K562 (cell line): ENCODE measurements around the gene ITGA6. TPM values are rescaled to one million over a fixed set of nuclear protein-coding genes. Genes with fewer than 3 reads are reported as not detected.

Experiments used
- ATAC-seq: fragments of 200-7000 bp; cut with Tn5 transposase; 3 replicates; pipeline ENCODE4 v1.9.1; 2020; ENCODE audit warnings: moderate library complexity
- BruUV-seq: library from RNA; stranded (reverse); fragments of 400-500 nt; replicated peaks from 2 replicates; lab custom pipeline; 2021; lab: Mats Ljungman, UMichigan
- CTCF ChIA-PET: fragments of 300-600 bp; formaldehyde crosslinking; extraction: SDS; loops from one replicate; lab custom pipeline; 2021; ENCODE audit warnings: low intra/inter-chr PET ratio; lab: Yijun Ruan, JAX
- POLR2A ChIA-PET: fragments of 300-600, 350-650 bp; sonication (Branson Sonifier 250); formaldehyde crosslinking; extraction: SDS; loops from one replicate; lab custom pipeline; 2021; ENCODE audit warnings: antibody characterized with exemption, inconsistent platforms; lab: Yijun Ruan, JAX
- DNase-seq, 4 experiments: peaks; one replicate each; pipeline versions ENCODE4 v3.0.0 to v3.0.0-alpha.2; 2011 to 2018; ENCODE audit warnings: low spot score in 3 of 4, mixed read lengths in 3 of 4; ENCODE audit errors: extremely low read depth in 1 of 4
- FAIRE-seq: peaks from 2 replicates; lab custom pipeline; 2011; peaks lifted over from hg19 to GRCh38; lab: Jason Lieb, UNC
- H2AFZ ChIP-seq: 2 replicates; pipeline ENCODE4 v1.6.0; 2011; ENCODE audit warnings: low read depth, low read length, control low read depth, inconsistent platforms
- H3K27ac ChIP-seq: fragments of 200-600 bp; 3 replicates; pipeline ENCODE4 v1.8.0; 2011; ENCODE audit warnings: low read depth, mild to moderate bottlenecking, control low read depth, inconsistent platforms, low read length, moderate library complexity, mixed read lengths; ENCODE audit errors: extremely low read depth
- H3K27me3 ChIP-seq, 2 experiments: fragments of 300-600 bp in 1 of 2; 2 replicates in 1 of 2; 3 replicates in 1 of 2; pipeline versions ENCODE4 v1.6.0 to v1.8.0; 2011; ENCODE audit warnings: inconsistent platforms in 2 of 2, low read length in 2 of 2, mild to moderate bottlenecking in 1 of 2, mixed read lengths in 1 of 2, moderate library complexity in 1 of 2; ENCODE audit not compliant: control insufficient read depth in 2 of 2, insufficient read depth in 2 of 2
- H3K36me3 ChIP-seq: fragments of 300-600 bp; 3 replicates; pipeline ENCODE4 v1.8.0; 2011; ENCODE audit warnings: mild to moderate bottlenecking, low read length, inconsistent platforms; ENCODE audit not compliant: control insufficient read depth, insufficient read depth
- H3K4me1 ChIP-seq, 2 experiments: fragments of 200-600 bp in 1 of 2; replicated peaks in 1 of 2; 2 replicates in 1 of 2; 3 replicates in 1 of 2; pipeline versions ENCODE4 v1.5.1 to v1.8.0; 2011; ENCODE audit warnings: inconsistent platforms in 2 of 2, low read length in 2 of 2, mild to moderate bottlenecking in 1 of 2, mixed read lengths in 1 of 2, moderate library complexity in 1 of 2; ENCODE audit not compliant: control insufficient read depth in 2 of 2, insufficient read depth in 2 of 2
- H3K4me2 ChIP-seq: 2 replicates; pipeline ENCODE4 v1.6.1; 2011; ENCODE audit warnings: low read length, control low read depth, inconsistent platforms, mixed read lengths; ENCODE audit not compliant: insufficient read depth
- H3K4me3 ChIP-seq: fragments of 200-600 bp; sonication (generic), shearing (Covaris generic); 2 replicates; pipeline ENCODE4 v1.5.1; 2016; ENCODE audit warnings: control low read depth, inconsistent platforms
- H3K79me2 ChIP-seq: fragments of 200-600 bp; 3 replicates; pipeline ENCODE4 v1.8.0; 2011; ENCODE audit warnings: low read length, inconsistent platforms; ENCODE audit not compliant: control insufficient read depth, insufficient read depth
- H3K9ac ChIP-seq, 2 experiments: 2 replicates each; pipeline versions ENCODE4 v1.6.0 to v1.6.1; 2011; ENCODE audit warnings: low read depth in 2 of 2, low read length in 2 of 2, control low read depth in 1 of 2, inconsistent platforms in 1 of 2, mild to moderate bottlenecking in 1 of 2, mixed read lengths in 1 of 2; ENCODE audit not compliant: insufficient read depth in 1 of 2
- H3K9me1 ChIP-seq: one replicate; pipeline ENCODE4 v1.6.0; 2011; ENCODE audit warnings: inconsistent platforms, mild to moderate bottlenecking, low read length, moderate library complexity; ENCODE audit not compliant: control insufficient read depth, insufficient read depth
- H3K9me3 ChIP-seq: replicated peaks from 2 replicates; pipeline ENCODE4 v1.5.1; 2011; ENCODE audit warnings: low read depth, low read length, inconsistent platforms; ENCODE audit not compliant: control insufficient read depth, insufficient read depth
- H4K20me1 ChIP-seq: replicated peaks from 2 replicates; pipeline ENCODE4 v1.6.1; 2011; ENCODE audit warnings: low read length, inconsistent platforms, mixed read lengths; ENCODE audit not compliant: control insufficient read depth, insufficient read depth
- DNMT1 ChIP-seq: fragments of 450-650 bp; IDR thresholded peaks from 2 replicates; pipeline ENCODE4 v1.6.1; 2016; ENCODE audit warnings: antibody characterized with exemption, mild to moderate bottlenecking
- ESRRA ChIP-seq: fragments of 450-650 bp; IDR thresholded peaks from 2 replicates; pipeline ENCODE4 v1.6.1; 2014; ENCODE audit warnings: low read depth, mild to moderate bottlenecking, moderate library complexity, borderline replicate concordance
- MITF ChIP-seq: IDR thresholded peaks from 2 replicates; pipeline ENCODE4 v1.6.1; 2014; ENCODE audit warnings: antibody characterized with exemption
- PATZ1 ChIP-seq: fragments of 250-450 bp; sonication (Bioruptor Pico); IDR thresholded peaks from 2 replicates; pipeline ENCODE4 v1.5.0; 2020; ENCODE audit warnings: mild to moderate bottlenecking, borderline replicate concordance
- ZNF384 ChIP-seq: IDR thresholded peaks from 2 replicates; pipeline ENCODE4 v1.6.1; 2012; ENCODE audit warnings: low read depth, low read length, improper control_type of control experiment
- ZNF395 ChIP-seq: fragments of 200-800 bp; sonication (Bioruptor generic); IDR thresholded peaks from 2 replicates; pipeline ENCODE4 v1.6.1; 2017; ENCODE audit warnings: missing genetic modification characterization, missing compliant biosample characterization
- WGBS: fragments of 100-300 bp; shearing (Covaris generic); methylation state at CpG from one replicate; pipeline ENCODE4 v1.1.6; 2016; ENCODE audit warnings: low coverage, mixed read lengths; ENCODE audit not compliant: insufficient coverage; ENCODE audit errors: missing lambda C conversion rate; 5-methylcytosine and 5-hydroxymethylcytosine counted together
- in situ Hi-C: fragments of 300-500 bp; cut with MboI; formaldehyde crosslinking; loops from 4 replicates; pipeline ENCODE4 v1.15.0; 2018; ENCODE audit warnings: inconsistent platforms, mixed read lengths
- intact Hi-C: fragments of 100-400 bp; cut with micrococcal nuclease; formaldehyde crosslinking; loops from 2 replicates; pipeline ENCODE4 v1.14.2; 2022
- polyA plus RNA-seq, 8 experiments: library from polyadenylated mRNA; depleted of rRNA in 4 of 8; stranded (reverse) in 5 of 8; unstranded in 3 of 8; fragments of >200 nt; fragmentation: Nextera tagmentation in 2 of 8; fragmentation: Illumina TruSeq in 1 of 8; extraction: Ambion mirVana in 2 of 8; extraction: Trizol in 1 of 8; gene quantifications; 2 replicates each; pipeline versions ENCODE4 v1.2.1 to v1.2.3, GENCODE V29; 2011 to 2014; ENCODE audit warnings: inconsistent platforms in 1 of 8, missing spikeins in 1 of 8
- total RNA-seq, 7 experiments: library from RNA; depleted of rRNA in 6 of 7; stranded (reverse); fragments of >200 nt in 6 of 7; fragmentation: Illumina TruSeq in 2 of 7; extraction: Trizol in 2 of 7; gene quantifications; 2 replicates each; pipeline versions ENCODE4 v1.2.1 to v1.2.3, GENCODE V29; 2011 to 2021; ENCODE audit warnings: low replicate concordance in 1 of 7

The ITGA6 gene
- total and polyA plus RNA-seq, 9 of the 15 experiments (the other 6 are each of a cell fraction or from before 2014, with no cell fraction given), result 0.01 to 0.29 (median 0.05) TPM; not detected in 5

- no peaks in the 10 kb centered on the region for H3K9me3 ChIP-seq
- ChIA-PET CTCF (no interaction called here), POLR2A (interaction anchor here (1.1 to 1.2 kb wide), 2 partner anchors 10 to 13 kb away, joined by 3 to 5 read pairs; no protein-coding TSS in a partner anchor)
- no peaks in the 10 kb centered on the region for H3K36me3 ChIP-seq
- WGBS, result 1% methylated on average over 5 of the region's 5 CpGs
- no peak overlapping the region for H3K4me2 ChIP-seq
- H3K9ac ChIP-seq, result no peak overlapping the region
- H3K4me1 ChIP-seq, result no peaks in the 10 kb centered on the region
- DNase-seq (no peak), FAIRE-seq (no peak), ATAC-seq (no peak)
- no peak overlapping the region for H3K27ac ChIP-seq
- BruUV-seq, result no TSS peak
- peaks cover 8 to 38% of the 10 kb centered on the region in 2 experiments; a peak in 4 of 5 replicates for H3K27me3 ChIP-seq
- no peaks in the 10 kb centered on the region for H4K20me1 ChIP-seq
- no peaks in the 10 kb centered on the region for H3K79me2 ChIP-seq
- no peak overlapping the region for H2AFZ ChIP-seq
- intact Hi-C loops, result no loop called here
- no peaks in the 10 kb centered on the region for H3K9me1 ChIP-seq
- in situ Hi-C loops, result loop anchor here (25.0 kb wide), 1 partner anchor 865 kb away; no protein-coding TSS in a partner anchor
- H3K4me3 ChIP-seq, result no peak overlapping the region
- TF ChIP-seq DNMT1 (no peak), ZNF384 (no peak), PATZ1 (CRISPR knock-in tag) (no peak), MITF (no peak), ESRRA (no peak), ZNF395 (CRISPR knock-in tag) (no peak)
Observed at GRCh38 chr2:172451923-172452322, 24.5 kb downstream of the ITGA6 start.
